NCI-H1436 (cell line): ENCODE data around the gene NUDC.
"Not testable (repeated sequence)": the region's sequence is repeated elsewhere in the genome, so short reads cannot be mapped to it uniquely, and the experiment has no call there.

Experiments used
- DNase-seq: peaks from one replicate; lab custom pipeline; 2025; lab: John Stamatoyannopoulos, UW

NUDC gene

GRCh38 chr1:26921540-26922430, at the start of gene NUDC:
NUDC (plus strand) TSS chr1:26921743; CDS start chr1:26921849, 106 bp downstream.
- DNase-seq: peak; percentile 96

- not testable (repeated sequence) for DNase-seq
These were observed 48.4 kb upstream of the NUDC start for GRCh38 chr1:26873097-26873496.

DNA sequence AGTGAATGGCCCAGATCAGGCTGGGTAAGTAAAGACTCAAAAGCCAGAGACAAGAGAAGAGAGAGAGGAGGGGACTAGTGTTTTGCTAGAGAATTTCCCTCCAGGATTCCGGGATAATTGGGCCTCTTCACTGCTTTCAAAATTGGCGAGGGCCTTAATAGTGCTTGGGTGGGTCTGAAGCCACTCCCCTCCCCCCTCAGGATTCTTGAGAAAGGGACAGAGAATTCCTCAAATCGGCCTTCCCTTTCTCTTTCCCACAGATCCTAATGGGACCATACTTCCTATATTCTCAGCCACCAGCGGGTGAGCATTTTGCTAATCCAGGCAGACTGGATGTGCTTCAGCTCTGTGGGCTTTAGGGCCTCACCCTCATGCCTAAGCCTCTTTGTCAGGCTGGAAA, 46.6 kb upstream of the NUDC start:
- DNase-seq: no peak

DNA sequence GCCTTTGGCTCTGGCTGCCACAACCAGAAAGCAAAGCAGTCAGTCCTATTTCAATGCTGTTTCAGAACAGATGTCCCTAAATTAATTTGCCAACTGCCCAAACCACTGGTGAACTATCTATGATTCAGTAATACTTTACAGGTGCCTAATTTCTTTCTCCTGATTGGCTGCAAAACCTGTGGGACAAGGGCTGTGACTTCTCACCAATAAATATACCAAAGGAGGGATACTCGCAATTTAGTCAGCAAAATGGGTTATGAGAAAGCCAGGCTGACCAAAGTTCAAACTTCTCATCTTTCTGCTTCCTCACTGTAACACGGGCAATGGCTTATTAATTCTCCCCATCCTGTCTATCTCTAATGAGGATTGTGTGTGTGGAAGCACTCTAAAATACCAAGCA, 44.2 kb upstream of the NUDC start:
- DNase-seq: no peak

GRCh38 chr1:26879793-26880192, 41.8 kb upstream of the NUDC start:
- DNase-seq: no peak

DNA sequence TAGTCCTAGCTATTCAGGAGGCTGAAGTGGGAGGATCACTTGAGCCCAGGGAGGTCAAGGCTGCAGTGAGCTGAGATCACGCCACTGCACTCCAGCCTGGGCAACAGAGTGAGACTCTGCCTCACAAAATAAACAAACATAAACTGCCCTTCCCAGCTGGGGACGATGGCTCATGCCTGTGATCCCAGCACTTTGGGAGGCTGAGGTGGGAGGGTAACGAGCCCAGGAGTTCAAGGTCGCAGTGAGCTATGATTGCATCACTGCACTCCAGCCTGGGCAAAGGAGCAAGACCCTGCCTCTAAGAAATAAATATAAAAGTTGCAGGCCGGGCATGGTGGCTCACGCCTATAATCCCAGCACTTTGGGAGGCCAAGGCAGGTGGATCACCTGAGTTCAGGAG, 39.9 kb upstream of the NUDC start:
- not testable (repeated sequence) for DNase-seq

DNA sequence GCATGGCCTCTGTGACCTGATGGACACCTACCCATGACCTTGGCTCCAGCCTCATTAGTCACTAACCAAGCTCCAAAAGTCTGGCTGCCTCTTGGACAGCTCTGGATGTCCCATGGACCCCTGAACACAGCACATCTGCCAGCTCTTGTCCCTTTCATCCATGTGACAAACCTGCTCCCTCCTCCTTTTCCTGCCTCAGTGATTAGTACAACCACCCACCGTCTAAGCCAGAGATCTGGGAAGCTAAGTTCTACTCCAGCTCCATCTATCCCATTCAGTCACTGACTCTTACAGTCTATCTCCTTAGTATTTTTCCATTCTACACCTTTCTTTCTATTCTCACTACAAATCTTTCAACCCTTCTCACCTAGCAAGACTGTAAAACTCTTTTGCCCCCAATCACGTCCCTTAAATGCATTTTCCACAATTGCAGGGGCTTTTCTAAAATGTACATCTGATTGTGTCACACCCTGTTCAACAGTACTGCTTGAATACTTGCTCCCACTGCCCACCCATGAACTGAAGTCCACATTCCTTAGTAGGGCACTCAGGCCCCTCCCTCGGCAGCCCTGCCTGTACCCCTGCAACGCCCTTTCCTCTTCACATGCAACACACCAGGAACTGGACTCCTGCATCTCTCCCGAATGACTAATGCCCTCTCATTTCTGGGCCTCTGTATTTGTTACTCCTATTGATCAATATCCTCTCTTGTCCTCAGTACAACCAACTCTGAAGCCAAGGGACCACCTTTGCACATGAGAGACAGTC, 38.7 kb upstream of the NUDC start:
- no peak for DNase-seq

DNA sequence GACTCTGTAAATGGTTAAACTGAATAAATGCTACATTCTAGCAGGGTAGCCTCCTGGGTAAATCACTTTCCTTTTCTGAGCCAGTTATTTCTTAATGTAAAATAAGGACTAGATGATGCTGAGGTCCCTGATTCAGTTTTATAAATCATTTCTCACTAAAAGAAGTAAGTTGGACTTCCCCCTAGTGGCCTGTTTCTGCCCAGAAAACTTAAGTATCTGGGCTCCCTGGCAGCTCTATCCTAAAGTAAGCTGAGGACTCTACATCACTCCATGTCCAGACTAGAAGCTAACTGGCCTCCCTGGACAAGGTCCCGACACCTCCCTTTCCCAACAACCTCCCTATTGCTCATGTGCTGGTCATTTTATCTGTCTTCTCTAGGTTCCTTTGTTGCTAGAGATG, 34.4 kb upstream of the NUDC start:
- no peak for DNase-seq

GRCh38 chr1:26888231-26888630, 33.3 kb upstream of the NUDC start:
- DNase-seq: no peak

GRCh38 chr1:26889551-26890466, 31.7 kb upstream of the NUDC start, which contains the start of gene GPN2:
GPN2 (minus strand) TSS chr1:26890283; CDS start chr1:26890096, 187 bp downstream.
- peak; percentile 62 for DNase-seq

GRCh38 chr1:26890467-26890796, 31.1 kb upstream of the NUDC start:
- no peak for DNase-seq

DNA sequence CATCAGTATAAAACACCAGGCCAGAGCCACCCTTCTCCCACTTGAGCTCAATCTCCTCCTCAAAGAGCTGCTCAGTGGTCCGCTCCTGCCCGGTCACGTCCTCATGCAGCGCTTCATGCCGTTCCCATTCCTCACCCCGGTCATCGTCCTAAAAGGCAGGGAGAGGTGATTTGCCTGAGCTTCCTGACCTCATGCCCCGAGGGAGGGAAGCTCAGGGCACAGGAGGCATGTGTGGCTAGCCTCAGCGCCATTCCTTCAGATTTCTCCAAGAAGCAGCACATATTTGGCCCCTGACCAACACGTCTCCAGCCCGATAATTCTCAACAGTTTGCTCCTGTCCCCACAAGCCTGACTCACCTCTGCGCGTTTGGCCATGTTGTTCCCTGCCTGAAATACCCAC, 27.3 kb upstream of the NUDC start:
- no peak for DNase-seq

DNA sequence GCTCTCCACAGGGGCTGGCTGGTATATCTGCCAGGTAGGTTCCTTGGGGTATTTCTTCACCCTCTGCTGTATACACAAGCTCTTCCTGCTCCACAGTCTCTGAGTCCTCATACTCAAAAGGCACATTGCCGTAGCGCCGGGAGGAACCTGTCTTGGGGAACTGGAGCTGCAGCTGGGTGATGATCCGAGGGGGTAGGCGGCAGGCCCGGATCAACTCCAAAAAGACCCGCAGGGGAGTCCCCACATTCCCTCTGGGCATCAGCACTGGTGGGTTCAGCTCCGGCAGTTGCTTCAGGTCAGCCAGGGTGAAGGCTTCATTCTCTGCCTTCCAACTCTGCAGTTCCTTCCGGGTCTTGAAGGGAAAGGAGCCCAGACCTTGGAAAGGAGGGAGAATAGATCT, 24.2 kb upstream of the NUDC start:
- DNase-seq: no peak

DNA sequence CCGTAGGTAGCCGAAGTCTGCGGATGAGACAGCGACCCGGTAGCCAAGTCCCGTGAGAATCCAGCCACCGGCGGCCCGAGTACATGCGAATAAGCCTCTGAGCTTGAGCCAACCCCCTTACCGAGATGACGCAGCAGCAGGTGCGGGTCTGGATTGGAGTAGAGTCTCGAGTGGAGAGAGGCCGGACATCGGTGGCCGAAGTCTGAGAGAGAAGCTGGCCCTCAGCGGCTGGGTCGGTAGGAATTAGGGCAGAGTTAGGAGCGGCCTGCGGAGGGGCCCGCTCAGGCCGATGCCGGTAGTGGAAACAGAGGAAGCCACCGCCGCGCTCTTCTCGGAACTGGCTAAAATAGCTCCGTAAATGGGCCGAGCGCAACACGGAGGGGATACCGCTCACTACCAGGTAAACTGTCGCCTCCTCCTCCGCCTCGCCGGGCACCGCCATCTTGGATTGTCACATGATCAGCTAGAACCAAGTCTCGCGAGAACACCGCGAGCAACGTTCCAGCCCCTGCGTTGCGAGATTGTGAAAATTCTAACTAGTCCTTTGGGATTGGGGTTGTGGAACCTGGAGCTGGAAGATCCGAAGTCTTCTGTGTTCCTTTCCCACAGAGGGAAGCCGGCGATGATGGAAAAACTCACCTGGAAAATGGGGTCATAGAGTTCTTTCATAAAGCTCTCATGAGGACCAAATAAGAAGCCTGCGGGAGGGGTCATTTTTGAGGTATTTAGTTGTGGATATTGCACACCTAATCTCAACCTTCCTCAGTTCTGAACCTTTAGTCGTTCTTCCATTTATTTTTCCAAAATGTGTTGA, 21.3 kb upstream of the NUDC start, which contains the start of gene GPATCH3:
Gene GPATCH3, minus strand, starts transcription at position 467 of the 814 bp plus-strand sequence. Its CDS starts 25 bp downstream, at position 442.
- DNase-seq: peak; percentile 95

- no peak for DNase-seq
These were observed 20.6 kb upstream of the NUDC start for GRCh38 chr1:26900815-26901511.

DNA sequence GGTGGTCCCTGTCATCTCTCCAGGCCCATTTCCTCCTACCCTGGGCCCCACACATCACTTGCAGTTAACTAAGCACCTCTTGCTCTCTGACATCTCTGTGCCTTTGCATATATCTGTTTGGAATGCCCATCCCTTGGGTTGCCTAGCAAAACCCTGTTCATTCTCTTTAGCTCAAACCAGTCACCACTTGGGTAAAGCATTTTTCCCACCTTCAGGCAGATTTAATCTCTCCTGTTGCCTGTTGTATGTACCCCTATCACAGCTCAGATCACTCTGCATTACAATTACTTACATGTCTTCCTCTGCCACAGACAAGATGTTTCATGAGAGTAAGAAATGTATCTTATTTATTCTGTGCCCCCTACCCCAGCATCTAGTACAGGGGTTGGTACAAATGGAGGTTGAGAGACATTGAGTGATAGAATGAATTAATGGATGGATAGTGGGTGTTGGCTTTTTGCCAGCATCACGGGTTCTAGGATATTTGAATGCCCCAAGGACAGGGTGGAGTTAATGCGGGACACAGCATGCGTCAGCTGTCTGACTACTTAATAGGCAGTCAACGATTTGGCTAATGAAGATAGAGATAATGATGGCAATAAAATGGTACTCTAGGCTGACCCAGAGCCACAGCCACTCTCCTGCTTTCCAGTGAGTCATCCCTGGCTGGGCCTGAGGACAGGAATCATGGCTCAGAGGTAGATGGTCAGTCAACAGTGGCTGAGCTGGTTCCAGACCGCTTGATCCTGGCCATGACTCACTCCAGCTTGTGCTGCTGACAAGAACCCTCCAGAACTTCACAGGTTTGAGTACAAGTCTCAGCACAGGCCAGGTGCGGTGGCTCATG, 14.2 kb upstream of the NUDC start:
- no peak for DNase-seq

GRCh38 chr1:26909951-26910342, 11.6 kb upstream of the NUDC start:
- DNase-seq: no peak

DNA sequence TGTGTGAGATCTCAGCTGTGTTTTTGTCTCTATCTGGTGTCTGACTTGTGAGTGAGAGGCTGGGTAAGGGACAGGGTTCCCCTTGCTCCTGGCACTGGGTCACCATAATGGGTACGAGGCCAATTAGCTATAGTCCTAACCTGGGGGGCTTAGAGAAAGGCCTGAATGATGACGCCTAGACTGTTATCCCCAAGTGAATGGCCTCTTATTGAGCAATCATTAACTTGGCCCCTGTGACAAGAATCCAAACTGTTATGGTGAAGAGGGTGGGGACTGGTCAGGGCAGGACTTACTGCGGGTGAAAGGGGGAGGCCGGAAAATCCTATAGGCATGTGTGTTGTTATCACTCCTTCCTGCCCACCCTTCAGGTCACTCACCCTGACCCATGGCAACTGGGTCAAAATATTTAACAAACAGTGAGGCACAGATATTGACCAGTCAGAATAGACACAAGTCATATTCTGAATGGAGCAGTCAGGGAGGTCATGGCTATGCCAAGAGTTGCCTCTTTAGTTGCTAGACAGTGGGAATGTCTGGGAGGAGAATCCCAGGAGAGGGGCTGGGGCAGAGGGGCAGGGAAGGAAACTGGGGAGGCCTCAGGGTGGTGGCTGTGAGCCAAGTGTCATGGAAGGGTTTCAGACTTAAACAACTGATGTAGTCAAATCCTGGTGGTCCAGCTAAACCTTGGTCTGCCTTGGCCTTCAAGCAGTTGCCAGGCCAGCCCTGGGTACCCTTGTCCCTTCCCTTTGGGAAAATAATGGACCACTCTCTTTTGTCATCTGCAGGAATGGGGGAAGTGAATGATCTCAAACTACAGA, 11.0 kb upstream of the NUDC start:
- DNase-seq: no peak
